PC-3 (cell line): ENCODE results near the gene EIF4EBP2.

Source experiments
- CTCF ChIP-seq: fragments of 300-600 bp; sonication (generic); conservative IDR thresholded peaks from 2 replicates; pipeline ENCODE4 v1.5.1; 2017; ENCODE audit warnings: antibody characterized with exemption, low read depth, mild to moderate bottlenecking, low read length
- EZH2 ChIP-seq: fragments of 300-600 bp; sonication (generic); IDR thresholded peaks from one replicate; pipeline ENCODE4 v1.6.1; 2017; ENCODE audit warnings: antibody characterized with exemption, mild to moderate bottlenecking, low read length; ENCODE audit not compliant: unreplicated experiment

- TF ChIP-seq CTCF (no peak), EZH2 (no peak)
Measured at GRCh38 chr10:70465278-70465677, 61.3 kb downstream of the EIF4EBP2 start.
